NCI-H69 (cell line): ENCODE results near the gene CXCL14.

ENCODE experiments used
- DNase-seq: peaks from one replicate; lab custom pipeline; 2025; lab: John Stamatoyannopoulos, UW

Gene CXCL14

DNA sequence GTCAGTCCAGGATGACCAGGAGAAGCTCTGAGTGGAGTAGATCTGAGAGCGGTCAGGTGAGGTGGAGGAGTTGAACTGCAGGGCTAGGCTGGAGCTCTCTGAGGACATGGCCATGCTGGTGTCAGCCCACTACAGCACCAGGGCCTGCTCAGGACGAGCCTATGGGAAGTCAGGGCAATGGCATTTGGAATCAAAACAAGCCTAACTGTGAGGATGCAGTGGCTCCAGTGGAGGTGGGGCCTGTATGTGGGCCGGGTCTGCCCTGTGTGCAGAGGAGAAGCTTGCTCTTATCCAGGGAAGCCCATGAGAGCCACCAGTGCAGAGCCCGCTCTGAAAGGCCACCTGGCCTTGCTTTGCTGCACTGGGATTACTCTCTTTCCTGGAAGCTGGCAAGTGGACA lies 11.1 kb downstream of the CXCL14 start:
- DNase-seq: no peak

GRCh38 chr5:135566422-135567400 lies 12.1 kb downstream of the CXCL14 start:
- DNase-seq: no peak

DNA sequence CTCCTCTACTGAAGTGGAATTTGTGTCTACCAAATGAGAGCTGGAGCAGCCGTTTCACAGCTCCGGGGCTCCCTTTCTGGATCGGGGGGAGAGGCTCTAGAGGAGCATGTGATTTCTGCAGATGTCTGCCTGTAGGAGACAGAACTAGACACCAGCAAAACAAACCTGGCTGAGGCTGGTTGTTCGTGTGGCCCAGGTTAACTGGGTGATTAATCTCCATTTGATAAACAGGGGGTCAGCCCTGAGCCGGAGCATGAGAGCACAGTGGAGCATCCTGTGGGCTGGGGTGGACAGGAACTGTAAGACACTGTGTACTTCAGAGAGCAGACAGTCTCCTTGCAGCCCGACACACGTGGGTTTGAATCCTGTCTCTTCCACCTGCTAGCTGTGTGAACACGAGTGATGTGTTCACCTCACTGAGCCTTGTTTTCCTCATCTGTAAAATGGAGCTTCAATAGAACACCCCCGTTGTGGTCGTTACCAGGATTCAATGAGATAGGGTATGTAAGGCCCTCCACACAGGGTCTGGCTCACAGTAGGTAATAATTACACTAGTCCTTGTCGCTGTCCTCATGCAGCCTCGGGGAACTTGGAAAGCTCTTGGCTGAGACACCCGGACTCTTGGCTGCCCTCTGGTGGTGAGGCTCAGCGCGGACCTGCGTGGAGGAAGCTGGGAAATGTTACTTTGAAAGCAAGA lies 12.9 kb downstream of the CXCL14 start:
- DNase-seq: peak; percentile 83

DNA sequence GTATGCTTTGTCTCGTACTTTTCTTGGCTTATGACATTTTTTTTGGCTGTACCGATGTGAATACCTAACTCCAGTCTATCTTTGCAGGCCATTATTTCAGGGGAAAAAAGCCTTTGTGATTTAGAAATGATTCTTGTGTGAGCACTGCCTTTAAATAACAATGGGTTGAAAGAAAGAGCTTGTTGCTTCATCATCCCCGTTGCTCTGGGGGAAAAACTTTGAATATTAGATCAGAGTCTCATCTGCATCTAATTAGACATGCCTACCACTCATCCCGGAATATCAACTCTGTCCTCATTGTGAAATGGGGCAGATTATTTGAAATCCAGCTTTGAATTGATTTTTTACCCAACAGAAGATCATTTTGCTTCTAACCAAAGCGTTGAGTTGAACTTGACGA lies 13.5 kb downstream of the CXCL14 start:
- DNase-seq: no peak

GRCh38 chr5:135564331-135564730 lies 14.5 kb downstream of the CXCL14 start:
- DNase-seq: no peak

GRCh38 chr5:135561266-135561665 lies 17.5 kb downstream of the CXCL14 start:
- no peak for DNase-seq

DNA sequence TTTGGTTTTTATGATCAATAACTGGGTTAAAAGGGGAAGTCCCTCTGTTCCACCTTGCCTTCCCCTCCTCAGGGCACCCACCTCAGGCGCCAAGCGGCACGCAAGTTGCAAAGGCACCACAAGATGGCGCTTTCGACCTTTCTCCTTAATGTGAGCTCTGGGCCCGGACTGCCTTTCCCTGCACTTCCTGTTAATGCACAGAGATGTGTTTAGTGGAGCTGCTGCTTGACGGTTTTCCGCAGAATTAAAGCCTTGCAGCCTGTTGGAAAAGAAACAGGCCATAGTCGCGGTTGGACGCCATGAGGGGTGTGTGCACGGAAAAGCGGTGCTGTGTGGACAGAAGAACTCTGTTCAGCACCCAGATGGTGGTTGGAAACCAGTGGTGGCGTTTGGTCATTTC lies 17.9 kb downstream of the CXCL14 start:
- peak; percentile 91 for DNase-seq

GRCh38 chr5:135559354-135559753 lies 19.4 kb downstream of the CXCL14 start:
- peak; percentile 46 for DNase-seq

GRCh38 chr5:135557076-135557838 lies 21.5 kb downstream of the CXCL14 start:
- no peak for DNase-seq

DNA sequence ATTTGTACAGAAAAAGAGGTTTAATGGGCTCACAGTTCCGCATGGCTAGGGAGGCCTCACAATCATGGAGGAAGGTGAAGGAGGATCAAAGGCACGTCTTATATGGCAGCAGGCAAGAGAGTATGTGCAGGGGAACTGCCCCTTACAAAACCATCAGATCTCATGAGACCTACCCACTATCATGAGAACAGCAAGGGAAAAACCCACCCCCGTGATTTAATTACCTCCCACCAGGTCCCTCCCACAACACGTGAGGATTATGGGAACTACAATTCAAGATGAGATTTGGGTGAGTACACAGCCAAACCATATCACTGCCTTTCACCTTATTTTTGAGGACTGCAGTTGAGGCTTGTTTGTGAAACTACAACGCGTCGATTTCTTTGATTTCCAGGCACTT lies 22.2 kb downstream of the CXCL14 start:
- DNase-seq: no peak

DNA sequence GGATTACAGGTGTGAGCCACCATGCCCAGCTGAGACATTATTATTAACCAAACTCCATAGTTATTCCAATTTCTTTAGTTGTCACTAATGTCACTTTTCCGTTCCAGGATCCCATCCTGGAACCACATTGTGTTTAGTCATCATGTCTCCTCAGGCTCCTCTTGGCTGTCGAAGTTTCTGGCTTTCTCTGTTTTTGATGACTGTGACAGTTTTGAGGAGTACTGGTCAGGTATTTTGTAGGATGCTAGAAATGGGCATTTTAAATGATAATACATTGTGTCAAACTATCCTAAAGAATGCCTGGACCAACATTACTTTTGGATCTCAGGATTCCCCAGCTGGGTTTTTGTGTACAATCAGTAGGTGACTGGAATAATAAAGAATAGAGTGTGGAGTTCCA lies 23.3 kb downstream of the CXCL14 start:
- no peak for DNase-seq

DNA sequence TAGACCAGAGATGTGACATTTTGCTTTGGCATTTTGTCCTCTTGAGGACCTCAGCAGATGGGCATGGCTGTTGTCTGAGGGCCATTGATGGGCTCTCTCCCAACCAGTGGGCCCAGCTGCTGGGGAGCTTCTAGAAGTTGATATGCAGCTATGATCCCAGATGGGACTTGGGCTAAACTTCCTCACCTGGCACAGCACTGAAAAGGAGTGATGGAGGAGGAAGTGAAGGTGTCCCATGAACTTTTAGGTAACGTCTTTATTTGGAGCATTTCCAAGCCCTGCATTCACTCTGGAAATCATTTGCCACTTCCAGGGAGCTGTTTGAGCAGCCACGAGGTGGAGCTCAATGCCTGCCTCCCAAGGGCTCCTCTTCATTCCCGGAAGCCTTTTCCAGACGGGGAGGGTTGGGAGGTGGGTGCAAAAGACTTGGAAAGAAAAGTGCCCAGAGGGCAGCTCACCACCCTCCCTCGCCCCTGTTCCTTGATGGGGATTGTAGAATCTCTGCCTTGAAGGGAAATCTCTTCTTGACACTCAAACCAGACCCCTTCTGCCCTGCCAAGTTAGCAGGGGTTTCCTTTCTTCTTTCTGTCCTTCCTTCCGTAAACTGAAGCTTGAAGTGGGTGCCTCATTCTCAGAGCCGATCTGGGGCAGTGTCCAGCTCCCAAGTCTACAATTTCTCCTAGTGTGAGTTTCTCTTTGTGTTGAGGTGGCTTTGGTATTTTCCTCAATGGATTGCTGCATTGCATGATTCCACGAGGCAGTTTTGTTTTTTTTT lies 24.9 kb downstream of the CXCL14 start:
- peak; percentile 84 for DNase-seq

- DNase-seq: peak; percentile 85
These were observed 27.0 kb downstream of the CXCL14 start for GRCh38 chr5:135551593-135552447.

- DNase-seq: no peak
These were observed 29.4 kb downstream of the CXCL14 start for GRCh38 chr5:135549413-135549812.

DNA sequence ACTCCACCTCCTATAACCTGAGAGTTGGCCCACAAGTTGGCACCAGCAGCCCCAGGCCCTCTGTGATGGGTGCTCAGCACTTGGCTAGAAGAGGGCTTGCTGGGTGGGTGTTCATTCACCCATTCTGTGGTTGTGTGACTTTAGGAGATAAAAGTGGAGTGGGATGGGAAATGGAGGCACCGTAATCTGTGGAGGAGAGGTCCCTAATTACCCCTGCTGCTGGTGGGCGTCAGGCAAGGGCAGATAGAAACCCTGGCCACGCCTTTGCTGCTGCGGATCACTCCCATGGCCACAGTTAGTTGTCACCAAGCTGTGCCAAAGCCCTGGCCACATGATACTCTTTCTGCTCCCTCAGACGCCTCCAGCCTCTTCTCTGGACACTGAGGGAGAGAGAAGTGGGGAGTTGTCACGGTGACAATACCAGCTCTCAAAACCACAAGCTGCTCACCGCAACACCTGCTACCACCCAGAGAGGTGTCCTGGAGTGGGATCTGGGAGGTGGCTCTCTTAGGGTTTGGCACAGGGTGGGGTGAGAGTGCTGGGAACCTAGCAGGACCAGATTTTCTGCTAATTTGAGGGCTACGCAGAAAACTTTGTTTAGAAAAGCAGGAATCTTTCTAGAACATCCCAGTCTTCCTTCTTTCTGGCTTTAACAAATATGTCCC lies 31.1 kb downstream of the CXCL14 start:
- no peak for DNase-seq

- DNase-seq: peak; percentile 25
These were observed 31.9 kb downstream of the CXCL14 start for GRCh38 chr5:135546912-135547311.

GRCh38 chr5:135546101-135546500 lies 32.7 kb downstream of the CXCL14 start:
- no peak for DNase-seq

DNA sequence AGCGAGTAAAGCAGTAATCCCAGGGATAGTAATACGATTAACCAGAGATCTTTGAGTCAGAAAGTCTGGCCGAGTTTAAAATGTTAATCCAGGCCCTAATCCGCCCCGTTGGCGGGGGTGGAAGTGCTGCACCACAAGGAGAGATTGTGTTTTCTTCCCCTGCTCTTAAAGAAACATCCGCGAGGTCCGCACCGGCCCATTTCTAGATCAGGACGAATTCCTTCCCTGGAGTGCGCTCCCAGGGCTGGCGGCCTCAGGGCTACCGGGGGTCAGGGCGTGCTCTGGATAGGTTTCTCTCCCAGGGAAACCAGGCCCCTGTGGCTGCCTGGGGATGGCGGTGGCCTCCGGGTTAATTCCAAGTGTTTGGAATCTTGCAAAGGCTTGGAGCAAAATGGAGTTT lies 33.7 kb downstream of the CXCL14 start:
- DNase-seq: no peak

GRCh38 chr5:135543485-135544304 lies 35.1 kb downstream of the CXCL14 start:
- DNase-seq: no peak
